Neural crest cell (in vitro differentiated cells): Measurements from ENCODE around the gene LARGE1. TPM values are rescaled to one million over a fixed set of nuclear protein-coding genes. Genes with fewer than 3 reads are reported as not detected.

Experiments used
- DNase-seq: peaks from one replicate; pipeline ENCODE4 v3.0.0; 2021; ENCODE audit warnings: low read depth, mixed read lengths, low spot score
- H3K27ac Mint-ChIP-seq: one replicate; pipeline ENCODE4 v1.8.0; 2021; ENCODE audit warnings: mild to moderate bottlenecking, mixed read lengths; ENCODE audit not compliant: unreplicated experiment
- H3K27me3 Mint-ChIP-seq: 2 replicates; pipeline ENCODE4 v1.8.0; 2021; ENCODE audit warnings: low read depth, mild to moderate bottlenecking, mixed read lengths
- H3K36me3 Mint-ChIP-seq: 2 replicates; pipeline ENCODE4 v1.8.0; 2021; ENCODE audit warnings: low read depth, mild to moderate bottlenecking, mixed read lengths
- H3K4me1 Mint-ChIP-seq: 2 replicates; pipeline ENCODE4 v1.8.0; 2021; ENCODE audit warnings: mixed read lengths
- H3K4me3 Mint-ChIP-seq: one replicate; pipeline ENCODE4 v1.8.0; 2021; ENCODE audit warnings: mild to moderate bottlenecking, mixed read lengths
- H3K9me3 Mint-ChIP-seq: 2 replicates; pipeline ENCODE4 v1.8.0; 2021; ENCODE audit warnings: mixed read lengths
- CTCF ChIP-seq: fragments of 200-600 bp; sonication (generic); conservative IDR thresholded peaks from 2 replicates; pipeline ENCODE4 v1.5.0; 2021; ENCODE audit warnings: antibody characterized with exemption, mild to moderate bottlenecking
- total RNA-seq: library from RNA; stranded (reverse); gene quantifications from 2 replicates; pipeline ENCODE4 v1.2.1, GENCODE V29; 2021

The LARGE1 gene
- total RNA-seq, 1 donor from 2014 or later: 33.0 TPM

DNA sequence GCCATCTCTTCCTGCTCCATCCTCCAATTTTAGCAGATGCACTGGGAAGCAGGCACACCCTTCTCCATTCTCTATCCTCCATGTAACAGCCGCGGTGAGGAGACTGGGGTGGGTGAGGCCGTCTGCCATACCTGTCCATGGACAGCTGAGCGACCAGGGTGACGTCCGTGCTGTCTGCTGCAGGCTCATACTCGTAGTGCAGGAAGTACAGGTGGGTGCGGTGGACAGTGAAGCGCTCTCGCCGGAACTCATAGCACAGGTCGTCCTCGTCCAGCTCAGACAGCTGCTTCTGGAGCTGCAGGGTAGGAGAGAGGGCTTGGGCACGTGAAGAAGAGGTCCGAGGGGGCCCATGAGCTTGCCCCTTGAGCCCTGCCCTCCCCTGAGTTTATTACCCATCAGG is 604.3 kb downstream of the LARGE1 start:
- Mint-ChIP-seq H3K27me3 (no peaks in the 10 kb centered on the region), H3K27ac (no peak overlapping the region), H3K36me3 (peaks cover 2% of the 10 kb centered on the region), H3K9me3 (no peaks in the 10 kb centered on the region), H3K4me1 (no peaks in the 10 kb centered on the region), H3K4me3 (no peak overlapping the region)
- no peak for DNase-seq
- no peak for TF ChIP-seq CTCF

DNA sequence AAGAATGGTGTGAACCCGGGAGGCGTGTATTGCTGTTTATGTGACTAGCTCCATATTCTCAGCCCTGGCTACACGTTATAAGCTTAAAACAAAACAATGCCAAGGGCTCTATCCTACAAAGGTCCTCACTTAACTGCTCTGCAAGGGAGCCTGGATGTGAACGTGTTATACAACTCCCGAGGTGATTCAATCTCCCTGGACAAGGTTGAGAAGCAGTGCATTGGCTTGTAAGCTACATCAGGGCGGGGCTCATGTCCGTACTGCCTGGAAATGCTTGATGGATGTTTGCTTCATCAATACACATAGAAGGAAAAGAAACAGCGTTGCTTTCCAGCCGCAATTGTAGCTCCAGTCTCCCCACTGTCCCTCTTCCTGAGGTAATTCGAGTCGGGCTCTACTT is 605.2 kb downstream of the LARGE1 start:
- DNase-seq: no peak
- Mint-ChIP-seq H3K4me3 (no peak overlapping the region), H3K4me1 (no peaks in the 10 kb centered on the region), H3K27ac (no peak overlapping the region), H3K27me3 (no peaks in the 10 kb centered on the region), H3K36me3 (peaks cover 2% of the 10 kb centered on the region), H3K9me3 (no peaks in the 10 kb centered on the region)
- no peak for TF ChIP-seq CTCF

- no peak for TF ChIP-seq CTCF
- H3K4me1 Mint-ChIP-seq: no peaks in the 10 kb centered on the region
- H3K27ac Mint-ChIP-seq: no peak overlapping the region
- H3K9me3 Mint-ChIP-seq: no peaks in the 10 kb centered on the region
- H3K4me3 Mint-ChIP-seq: no peak overlapping the region
- H3K27me3 Mint-ChIP-seq: no peaks in the 10 kb centered on the region
- H3K36me3 Mint-ChIP-seq: peaks cover 4% of the 10 kb centered on the region
- no peak for DNase-seq
These were observed 606.0 kb downstream of the LARGE1 start for GRCh38 chr22:33314316-33314715.

DNA sequence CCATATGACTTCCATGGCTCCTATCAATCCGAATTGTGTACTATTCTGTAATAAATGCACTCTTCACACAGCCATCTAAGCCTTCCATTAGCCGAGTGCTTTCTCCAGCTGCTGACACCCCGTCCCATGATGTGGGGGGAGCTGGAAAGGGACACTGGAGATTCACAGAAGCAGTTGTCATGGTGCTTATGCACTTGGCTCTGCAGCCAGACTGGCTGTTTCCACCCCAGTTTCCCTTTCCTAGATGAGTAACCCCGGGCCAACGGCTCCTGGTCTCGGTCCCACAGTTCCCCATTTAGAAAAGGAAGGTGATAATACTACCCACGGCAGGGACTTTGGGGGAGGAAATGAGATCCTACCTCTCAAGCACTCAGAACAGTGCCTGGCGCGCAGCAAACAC is 617.2 kb downstream of the LARGE1 start:
- no peak for DNase-seq
- peaks cover 36% of the 10 kb centered on the region for H3K4me1 Mint-ChIP-seq
- H3K27me3 Mint-ChIP-seq: no peaks in the 10 kb centered on the region
- no peaks in the 10 kb centered on the region for H3K9me3 Mint-ChIP-seq
- TF ChIP-seq CTCF: no peak
- H3K27ac Mint-ChIP-seq: no peak overlapping the region
- H3K4me3 Mint-ChIP-seq: no peak overlapping the region
- H3K36me3 Mint-ChIP-seq: no peaks in the 10 kb centered on the region

GRCh38 chr22:33302549-33302948 is 617.7 kb downstream of the LARGE1 start:
- DNase-seq: no peak
- no peak overlapping the region for H3K27ac Mint-ChIP-seq
- no peak overlapping the region for H3K4me3 Mint-ChIP-seq
- no peaks in the 10 kb centered on the region for H3K36me3 Mint-ChIP-seq
- no peaks in the 10 kb centered on the region for H3K9me3 Mint-ChIP-seq
- H3K27me3 Mint-ChIP-seq: no peaks in the 10 kb centered on the region
- TF ChIP-seq CTCF: no peak
- H3K4me1 Mint-ChIP-seq: peaks cover 36% of the 10 kb centered on the region

- TF ChIP-seq CTCF: peak; percentile 97
- H3K36me3 Mint-ChIP-seq: no peaks in the 10 kb centered on the region
- no peaks in the 10 kb centered on the region for H3K27me3 Mint-ChIP-seq
- H3K27ac Mint-ChIP-seq: no peak overlapping the region
- H3K4me1 Mint-ChIP-seq: peaks cover 36% of the 10 kb centered on the region
- no peaks in the 10 kb centered on the region for H3K9me3 Mint-ChIP-seq
- H3K4me3 Mint-ChIP-seq: peak overlapping the region; percentile 4
- peak; percentile 89 for DNase-seq
These were observed 618.2 kb downstream of the LARGE1 start for GRCh38 chr22:33302049-33302545.
